Mesothelial cell of epicardium (in vitro differentiated cells): ENCODE measurements around the gene NR4A1. TPM values are rescaled to one million over a fixed set of nuclear protein-coding genes. Genes with fewer than 3 reads are reported as not detected.

Experiments
- DNase-seq, 2 experiments: peaks; one replicate each; pipeline ENCODE4 v3.0.0; 2021; ENCODE audit warnings: low spot score in 2 of 2; ENCODE audit not compliant: unreplicated experiment in 2 of 2
- H3K27ac Mint-ChIP-seq: 2 replicates; pipeline ENCODE4 v1.8.0; 2021; ENCODE audit warnings: mixed read lengths
- H3K27me3 Mint-ChIP-seq: 2 replicates; pipeline ENCODE4 v1.8.0; 2021; ENCODE audit warnings: low read depth, mixed read lengths
- H3K36me3 Mint-ChIP-seq: 2 replicates; pipeline ENCODE4 v1.8.0; 2021; ENCODE audit warnings: mixed read lengths
- H3K4me1 Mint-ChIP-seq: 2 replicates; pipeline ENCODE4 v1.8.0; 2021; ENCODE audit warnings: mixed read lengths
- H3K4me3 Mint-ChIP-seq: 2 replicates; pipeline ENCODE4 v1.8.0; 2021; ENCODE audit warnings: mild to moderate bottlenecking, moderate library complexity, mixed read lengths
- H3K9me3 Mint-ChIP-seq: 2 replicates; pipeline ENCODE4 v1.8.0; 2021; ENCODE audit warnings: mixed read lengths
- CTCF ChIP-seq: fragments of 200-600 bp; sonication (generic); IDR thresholded peaks from one replicate; pipeline ENCODE4 v1.5.0; 2021; ENCODE audit warnings: antibody characterized with exemption; ENCODE audit not compliant: unreplicated experiment
- total RNA-seq: library from RNA; stranded (reverse); gene quantifications from 3 replicates; pipeline ENCODE4 v1.2.1, GENCODE V29; 2021

The NR4A1 gene
- total RNA-seq, 1 donor from 2014 or later = 141 TPM

- Mint-ChIP-seq H3K36me3 (no peaks in the 10 kb centered on the region), H3K27me3 (peaks cover 48% of the 10 kb centered on the region), H3K9me3 (no peaks in the 10 kb centered on the region), H3K27ac (peak overlapping the region; percentile 85), H3K4me3 (peak overlapping the region; percentile 28), H3K4me1 (peaks cover 29% of the 10 kb centered on the region)
- peak; percentile 67 to 68 for DNase-seq
- TF ChIP-seq CTCF = no peak
Measured at GRCh38 chr12:52010152-52010622, 41.1 kb upstream of the NR4A1 start.

GRCh38 chr12:52010692-52011601 lies 40.3 kb upstream of the NR4A1 start:
- Mint-ChIP-seq H3K27me3 (peaks cover 43% of the 10 kb centered on the region), H3K4me1 (peaks cover 28% of the 10 kb centered on the region), H3K36me3 (no peaks in the 10 kb centered on the region), H3K4me3 (peak overlapping the region; percentile 28), H3K9me3 (no peaks in the 10 kb centered on the region), H3K27ac (peak overlapping the region; percentile 39)
- DNase-seq = no peak
- no peak for TF ChIP-seq CTCF

GRCh38 chr12:52011602-52012214 lies 39.5 kb upstream of the NR4A1 start:
- Mint-ChIP-seq H3K9me3 (no peaks in the 10 kb centered on the region), H3K4me3 (no peak overlapping the region), H3K27ac (no peak overlapping the region), H3K4me1 (peaks cover 25% of the 10 kb centered on the region), H3K36me3 (no peaks in the 10 kb centered on the region), H3K27me3 (peaks cover 38% of the 10 kb centered on the region)
- no peak for TF ChIP-seq CTCF
- DNase-seq = no peak

GRCh38 chr12:52013626-52014310 lies 37.5 kb upstream of the NR4A1 start:
- Mint-ChIP-seq H3K4me3 (no peak overlapping the region), H3K9me3 (no peaks in the 10 kb centered on the region), H3K27me3 (peaks cover 26% of the 10 kb centered on the region), H3K27ac (no peak overlapping the region), H3K4me1 (peaks cover 16% of the 10 kb centered on the region), H3K36me3 (no peaks in the 10 kb centered on the region)
- no peak for TF ChIP-seq CTCF
- DNase-seq = no peak

- no peak for DNase-seq
- Mint-ChIP-seq H3K36me3 (no peaks in the 10 kb centered on the region), H3K27me3 (peaks cover 21% of the 10 kb centered on the region), H3K4me1 (peaks cover 16% of the 10 kb centered on the region), H3K9me3 (no peaks in the 10 kb centered on the region), H3K4me3 (no peak overlapping the region), H3K27ac (no peak overlapping the region)
- no peak for TF ChIP-seq CTCF
Measured at GRCh38 chr12:52014567-52015530, 36.4 kb upstream of the NR4A1 start.
